ENCODE measurements around the gene SRSF4.
"Not testable (repeated sequence)": the region's sequence is repeated elsewhere in the genome, so short reads cannot be mapped to it uniquely, and the experiment has no call there.

The SRSF4 gene

GRCh38 chr1:29112705-29113412 is 68.8 kb downstream of the SRSF4 start:
- H3K9me2 ChIP-seq (replicated peaks; ENCODE audit: insufficient read depth, low read length), result no peaks in the 10 kb centered on the region
- no peak for DNase-seq
- no peaks in the 10 kb centered on the region for H4K20me1 ChIP-seq (ENCODE audit: insufficient read depth, low read length)
- TF ChIP-seq EZH2 (optimal IDR thresholded peaks at IDR 0.05; ENCODE audit: low read depth, low read length) (no peak), CTCF (IDR thresholded peaks at IDR 0.05; ENCODE audit: low read length) (no peak), EZH2phosphoT487 (IDR thresholded peaks at IDR 0.05; ENCODE audit: low read length) (no peak)
- no peaks in the 10 kb centered on the region for H3K4me1 ChIP-seq (ENCODE audit: low read length)
- no peaks in the 10 kb centered on the region for H3K36me3 ChIP-seq (replicated peaks; ENCODE audit: insufficient read depth, low read length)
- H3K79me2 ChIP-seq (ENCODE audit: low read length), result no peaks in the 10 kb centered on the region
- no peaks in the 10 kb centered on the region for H3F3A ChIP-seq (ENCODE audit: insufficient read depth, low read length)
- no peak overlapping the region for H3K9ac ChIP-seq (ENCODE audit: low read length)
- H3K4me2 ChIP-seq (ENCODE audit: low read depth, low read length), result no peak overlapping the region
- no peaks in the 10 kb centered on the region for H3K27me3 ChIP-seq (replicated peaks; ENCODE audit: insufficient read depth, low read length)
- no peak overlapping the region for H2AFZ ChIP-seq (ENCODE audit: low read length)
- H3K27ac ChIP-seq (ENCODE audit: low read length), result no peak overlapping the region
- no peak overlapping the region for H3K4me3 ChIP-seq (ENCODE audit: low read length)
- H3K9me3 ChIP-seq (replicated peaks; ENCODE audit: insufficient read depth, low read length), result no peaks in the 10 kb centered on the region

- H3K27me3 ChIP-seq (replicated peaks; ENCODE audit: insufficient read depth, low read length); H2AFZ ChIP-seq (ENCODE audit: low read length); H3K9me2 ChIP-seq (replicated peaks; ENCODE audit: insufficient read depth, low read length); H3K4me1 ChIP-seq (ENCODE audit: low read length); H3K4me2 ChIP-seq (ENCODE audit: low read depth, low read length); H3K79me2 ChIP-seq (ENCODE audit: low read length); H3K9ac ChIP-seq (ENCODE audit: low read length); H3F3A ChIP-seq (ENCODE audit: insufficient read depth, low read length); H3K36me3 ChIP-seq (replicated peaks; ENCODE audit: insufficient read depth, low read length); H3K9me3 ChIP-seq (replicated peaks; ENCODE audit: insufficient read depth, low read length); DNase-seq; H3K4me3 ChIP-seq (ENCODE audit: low read length); H3K27ac ChIP-seq (ENCODE audit: low read length); H4K20me1 ChIP-seq (ENCODE audit: insufficient read depth, low read length): not testable (repeated sequence)
Observed at GRCh38 chr1:29108041-29108440, 73.7 kb downstream of the SRSF4 start.

- Histone ChIP-seq H2AFZ (ENCODE audit: low read length) (no peak overlapping the region), H3K27me3 (replicated peaks; ENCODE audit: insufficient read depth, low read length) (no peaks in the 10 kb centered on the region), H3K9me3 (replicated peaks; ENCODE audit: insufficient read depth, low read length) (no peaks in the 10 kb centered on the region), H3K4me2 (ENCODE audit: low read depth, low read length) (no peak overlapping the region), H3K4me3 (ENCODE audit: low read length) (no peak overlapping the region), H4K20me1 (ENCODE audit: insufficient read depth, low read length) (no peaks in the 10 kb centered on the region), H3F3A (ENCODE audit: insufficient read depth, low read length) (no peaks in the 10 kb centered on the region), H3K4me1 (ENCODE audit: low read length) (no peaks in the 10 kb centered on the region), H3K36me3 (replicated peaks; ENCODE audit: insufficient read depth, low read length) (no peaks in the 10 kb centered on the region), H3K9me2 (replicated peaks; ENCODE audit: insufficient read depth, low read length) (no peaks in the 10 kb centered on the region), H3K79me2 (ENCODE audit: low read length) (no peaks in the 10 kb centered on the region), H3K9ac (ENCODE audit: low read length) (no peak overlapping the region), H3K27ac (ENCODE audit: low read length) (no peak overlapping the region)
- DNase-seq, result no peak
- no peak for TF ChIP-seq CTCF (IDR thresholded peaks at IDR 0.05; ENCODE audit: low read length)
- no peak for TF ChIP-seq EZH2 (optimal IDR thresholded peaks at IDR 0.05; ENCODE audit: low read depth, low read length)
- no peak for TF ChIP-seq EZH2phosphoT487 (IDR thresholded peaks at IDR 0.05; ENCODE audit: low read length)
Observed at GRCh38 chr1:29105822-29106221, 75.9 kb downstream of the SRSF4 start.

GRCh38 chr1:29100487-29100886 is 81.2 kb downstream of the SRSF4 start:
- Histone ChIP-seq H3K79me2 (ENCODE audit: low read length) (no peaks in the 10 kb centered on the region), H3K9me3 (replicated peaks; ENCODE audit: insufficient read depth, low read length) (no peaks in the 10 kb centered on the region), H3K9me2 (replicated peaks; ENCODE audit: insufficient read depth, low read length) (no peaks in the 10 kb centered on the region), H3K27me3 (replicated peaks; ENCODE audit: insufficient read depth, low read length) (no peaks in the 10 kb centered on the region), H3K36me3 (replicated peaks; ENCODE audit: insufficient read depth, low read length) (no peaks in the 10 kb centered on the region; the same call in 1 of the 2 replicates), H3K27ac (ENCODE audit: low read length) (no peak overlapping the region), H2AFZ (ENCODE audit: low read length) (no peak overlapping the region), H3K4me3 (ENCODE audit: low read length) (no peak overlapping the region), H3F3A (ENCODE audit: insufficient read depth, low read length) (no peaks in the 10 kb centered on the region), H3K4me1 (ENCODE audit: low read length) (no peaks in the 10 kb centered on the region), H3K9ac (ENCODE audit: low read length) (no peak overlapping the region), H3K4me2 (ENCODE audit: low read depth, low read length) (no peak overlapping the region), H4K20me1 (ENCODE audit: insufficient read depth, low read length) (no peaks in the 10 kb centered on the region)
- no peak for DNase-seq
- TF ChIP-seq CTCF (IDR thresholded peaks at IDR 0.05; ENCODE audit: low read length), result no peak
- no peak for TF ChIP-seq EZH2 (optimal IDR thresholded peaks at IDR 0.05; ENCODE audit: low read depth, low read length)
- no peak for TF ChIP-seq EZH2phosphoT487 (IDR thresholded peaks at IDR 0.05; ENCODE audit: low read length)

All from MM.1S (cell line).